Mesendoderm (in vitro differentiated cells): ENCODE data around the gene OLIG1.

Experiments used
- DNase-seq: peaks from one replicate; pipeline ENCODE4 v3.0.0; 2013
- H2AK5ac ChIP-seq: 2 replicates; pipeline ENCODE4 v1.6.1; 2013; ENCODE audit warnings: low read length, inconsistent platforms
- H2BK120ac ChIP-seq: 2 replicates; pipeline ENCODE4 v1.6.1; 2013; ENCODE audit warnings: low read depth, mild to moderate bottlenecking, low read length, moderate library complexity, mixed read lengths
- H2BK15ac ChIP-seq: replicated peaks from 2 replicates; pipeline ENCODE4 v1.6.1; 2013; ENCODE audit warnings: low read depth, mild to moderate bottlenecking, moderate library complexity
- H2BK5ac ChIP-seq: 2 replicates; pipeline ENCODE4 v1.6.1; 2013; ENCODE audit warnings: low read length, inconsistent platforms
- H3K18ac ChIP-seq: 2 replicates; pipeline ENCODE4 v1.6.1; 2013; ENCODE audit warnings: mild to moderate bottlenecking, low read length, mixed read lengths
- H3K23ac ChIP-seq: one replicate; pipeline ENCODE4 v1.6.1; 2013; ENCODE audit warnings: low read length
- H3K27ac ChIP-seq: 2 replicates; pipeline ENCODE4 v1.5.1; 2013; ENCODE audit warnings: low read depth, mild to moderate bottlenecking, inconsistent platforms, low read length, moderate library complexity
- H3K27me3 ChIP-seq: 2 replicates; pipeline ENCODE4 v1.6.1; 2013; ENCODE audit warnings: low read length, control low read depth, mild to moderate bottlenecking, inconsistent platforms; ENCODE audit not compliant: insufficient read depth, poor library complexity
- H3K36me3 ChIP-seq: 2 replicates; pipeline ENCODE4 v1.6.1; 2013; ENCODE audit warnings: low read length, inconsistent platforms; ENCODE audit not compliant: control insufficient read depth, insufficient read depth
- H3K4ac ChIP-seq: one replicate; pipeline ENCODE4 v1.6.1; 2013; ENCODE audit warnings: low read depth, mild to moderate bottlenecking, low read length, moderate library complexity
- H3K4me1 ChIP-seq: 2 replicates; pipeline ENCODE4 v1.6.1; 2013; ENCODE audit warnings: low read depth, low read length, inconsistent platforms; ENCODE audit not compliant: control insufficient read depth
- H3K4me2 ChIP-seq: 2 replicates; pipeline ENCODE4 v1.6.1; 2013; ENCODE audit warnings: low read length
- H3K4me3 ChIP-seq: 2 replicates; pipeline ENCODE4 v1.5.1; 2013; ENCODE audit warnings: mild to moderate bottlenecking, low read length
- H3K56ac ChIP-seq: one replicate; pipeline ENCODE4 v1.6.1; 2013; ENCODE audit warnings: low read length
- H3K79me1 ChIP-seq: 2 replicates; pipeline ENCODE4 v1.6.1; 2013; ENCODE audit warnings: low read length, inconsistent platforms
- H3K79me2 ChIP-seq: 2 replicates; pipeline ENCODE4 v1.6.1; 2013; ENCODE audit warnings: mild to moderate bottlenecking, low read length; ENCODE audit not compliant: control insufficient read depth, insufficient read depth
- H3K9ac ChIP-seq: 2 replicates; pipeline ENCODE4 v1.6.1; 2013; ENCODE audit warnings: low read length, inconsistent platforms
- H4K5ac ChIP-seq: one replicate; pipeline ENCODE4 v1.6.1; 2013; ENCODE audit warnings: low read length
- H4K8ac ChIP-seq: one replicate; pipeline ENCODE4 v1.6.1; 2013; ENCODE audit warnings: low read depth, mild to moderate bottlenecking, control low read depth, low read length, moderate library complexity
- WGBS: extraction: QIAGEN DNeasy Blood & Tissue Kit; methylation state at CpG from one replicate; pipeline ENCODE4 v1.1.7; 2013; ENCODE audit warnings: low lambda C conversion rate, missing lambda C conversion rate; ENCODE audit not compliant: insufficient coverage; ENCODE audit errors: extremely low coverage; 5-methylcytosine and 5-hydroxymethylcytosine counted together

Gene OLIG1

DNA sequence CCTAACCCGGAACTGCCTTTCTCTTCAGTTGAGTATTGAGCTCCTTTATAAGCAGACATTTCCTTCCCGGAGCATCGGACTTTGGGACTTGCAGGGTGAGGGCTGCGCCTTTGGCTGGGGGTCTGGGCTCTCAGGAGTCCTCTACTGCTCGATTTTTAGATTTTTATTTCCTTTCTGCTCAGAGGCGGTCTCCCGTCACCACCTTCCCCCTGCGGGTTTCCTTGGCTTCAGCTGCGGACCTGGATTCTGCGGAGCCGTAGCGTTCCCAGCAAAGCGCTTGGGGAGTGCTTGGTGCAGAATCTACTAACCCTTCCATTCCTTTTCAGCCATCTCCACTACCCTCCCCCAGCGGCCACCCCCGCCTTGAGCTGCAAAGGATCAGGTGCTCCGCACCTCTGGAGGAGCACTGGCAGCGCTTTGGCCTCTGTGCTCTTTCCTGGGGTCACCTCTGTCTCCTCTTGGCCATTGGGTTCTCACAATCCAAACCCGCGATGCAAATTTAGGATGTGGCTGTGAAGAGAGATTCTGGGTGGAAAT, 40.5 kb upstream of the OLIG1 start:
- Histone ChIP-seq H3K56ac (no peak overlapping the region), H3K36me3 (no peaks in the 10 kb centered on the region), H3K4me1 (no peaks in the 10 kb centered on the region), H3K79me2 (no peaks in the 10 kb centered on the region), H3K27me3 (peaks cover 86% of the 10 kb centered on the region), H4K5ac (no peak overlapping the region), H4K8ac (no peak overlapping the region), H3K4me3 (no peak overlapping the region), H3K23ac (no peak overlapping the region), H3K4me2 (no peak overlapping the region), H2BK15ac (no peak overlapping the region), H3K18ac (no peak overlapping the region), H2BK120ac (no peak overlapping the region), H3K9ac (no peak overlapping the region), H2AK5ac (no peak overlapping the region), H3K27ac (no peak overlapping the region), H3K4ac (no peak overlapping the region), H3K79me1 (no peaks in the 10 kb centered on the region), H2BK5ac (no peak overlapping the region)
- WGBS: no CpG with 5 or more reads among the region's 19 CpGs
- DNase-seq: no peak

DNA sequence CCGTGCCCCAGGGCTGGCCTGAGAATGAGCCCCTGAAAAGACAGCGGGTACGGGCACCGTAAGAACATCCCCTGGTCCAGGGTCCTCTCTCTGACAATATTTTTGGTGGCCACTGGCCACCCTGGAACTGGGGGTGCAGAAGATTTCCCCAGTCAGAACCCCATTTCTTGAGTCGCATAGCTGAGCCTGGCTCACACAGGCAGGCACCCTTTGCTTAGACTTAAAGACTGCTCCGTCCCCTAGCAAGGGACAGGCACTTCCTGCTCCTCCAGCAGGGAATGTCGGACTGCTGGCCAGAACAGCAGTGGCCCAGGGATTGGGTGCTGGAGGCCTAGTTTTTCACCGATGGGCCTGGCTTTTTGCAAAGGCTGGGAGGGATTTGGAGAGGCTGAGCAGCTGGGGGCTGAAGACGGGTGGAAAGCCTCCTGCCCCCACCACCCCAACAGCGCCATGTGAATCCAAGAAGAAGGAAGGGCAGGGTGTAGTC, 39.9 kb upstream of the OLIG1 start:
- Histone ChIP-seq H3K18ac (no peak overlapping the region), H2BK5ac (no peak overlapping the region), H2BK15ac (no peak overlapping the region), H3K79me1 (no peaks in the 10 kb centered on the region), H2AK5ac (no peak overlapping the region), H4K8ac (no peak overlapping the region), H3K36me3 (no peaks in the 10 kb centered on the region), H3K9ac (no peak overlapping the region), H3K23ac (no peak overlapping the region), H3K27ac (no peak overlapping the region), H3K4me1 (no peaks in the 10 kb centered on the region), H3K4me2 (no peak overlapping the region), H3K27me3 (peaks cover 86% of the 10 kb centered on the region), H2BK120ac (no peak overlapping the region), H3K79me2 (no peaks in the 10 kb centered on the region), H3K56ac (no peak overlapping the region), H4K5ac (no peak overlapping the region), H3K4ac (no peak overlapping the region), H3K4me3 (no peak overlapping the region)
- no peak for DNase-seq
- WGBS: no CpG with 5 or more reads among the region's 10 CpGs

DNA sequence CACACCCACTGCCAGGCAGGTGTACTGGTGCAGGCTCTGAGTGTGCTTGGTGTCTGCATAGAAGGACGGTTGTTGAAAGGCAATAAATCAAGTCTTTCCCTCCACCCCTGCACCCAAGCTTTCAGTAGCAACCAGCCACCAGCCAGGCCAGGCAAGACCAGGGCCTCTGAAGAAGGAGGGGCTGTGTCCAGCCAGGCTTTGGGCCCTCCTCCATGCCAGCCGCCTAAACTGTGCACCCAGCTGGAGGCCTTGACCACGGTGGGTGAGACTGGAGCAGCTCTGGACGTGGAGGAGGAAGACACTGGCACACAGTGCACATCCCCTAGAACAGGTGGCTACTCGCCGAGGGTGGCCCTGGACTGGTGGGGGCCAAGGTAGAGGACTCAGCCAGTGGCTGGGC, 39.3 kb upstream of the OLIG1 start:
- no peaks in the 10 kb centered on the region for H3K79me1 ChIP-seq
- no peak overlapping the region for H3K18ac ChIP-seq
- H3K4me2 ChIP-seq: no peak overlapping the region
- no peaks in the 10 kb centered on the region for H3K4me1 ChIP-seq
- H3K4ac ChIP-seq: no peak overlapping the region
- no peak overlapping the region for H3K9ac ChIP-seq
- H2AK5ac ChIP-seq: no peak overlapping the region
- H3K27ac ChIP-seq: no peak overlapping the region
- H3K27me3 ChIP-seq: peaks cover 86% of the 10 kb centered on the region
- H2BK5ac ChIP-seq: no peak overlapping the region
- no peak for DNase-seq
- H2BK120ac ChIP-seq: no peak overlapping the region
- no peak overlapping the region for H3K4me3 ChIP-seq
- no peaks in the 10 kb centered on the region for H3K36me3 ChIP-seq
- no peak overlapping the region for H3K23ac ChIP-seq
- H4K8ac ChIP-seq: no peak overlapping the region
- no peak overlapping the region for H3K56ac ChIP-seq
- H3K79me2 ChIP-seq: no peaks in the 10 kb centered on the region
- H4K5ac ChIP-seq: no peak overlapping the region
- H2BK15ac ChIP-seq: no peak overlapping the region
- WGBS: no CpG with 5 or more reads among the region's 6 CpGs

DNA sequence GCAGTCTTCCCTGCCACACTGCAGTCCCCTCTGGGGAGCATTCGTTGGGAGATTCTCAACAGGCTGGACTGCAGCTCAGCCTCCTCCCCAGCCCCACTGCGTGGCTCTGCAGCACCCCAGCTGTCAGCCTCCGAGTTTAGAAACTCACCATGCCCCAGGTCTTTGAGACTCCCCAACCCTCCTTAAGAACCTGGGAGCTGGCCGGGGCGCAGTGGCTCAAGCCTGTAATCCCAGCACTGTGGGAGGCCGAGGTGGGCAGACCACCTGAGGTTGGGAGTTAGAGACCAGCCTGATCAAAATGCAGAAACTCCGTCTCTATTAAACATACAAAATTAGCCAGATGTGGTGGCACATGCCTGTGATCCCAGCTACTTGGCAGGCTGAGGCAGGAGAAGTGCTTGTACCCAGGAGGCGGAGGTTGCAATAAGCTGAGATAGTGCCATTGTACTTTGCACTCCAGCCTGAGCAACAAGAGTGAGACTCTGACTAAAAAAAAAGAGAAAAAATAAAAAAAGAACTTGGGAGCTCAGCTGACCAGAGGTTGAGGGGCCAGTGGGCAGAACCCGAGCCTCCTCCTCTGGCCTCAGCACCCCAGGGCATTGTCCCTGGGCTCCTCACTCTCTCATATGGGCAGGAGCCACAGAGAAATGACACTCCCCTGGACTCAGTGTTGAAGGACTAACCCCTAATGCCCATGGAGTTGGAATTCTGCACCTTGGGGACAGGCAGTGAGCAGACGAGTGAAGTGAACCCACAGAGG, 38.6 kb upstream of the OLIG1 start:
- H2BK15ac ChIP-seq: no peak overlapping the region

DNA sequence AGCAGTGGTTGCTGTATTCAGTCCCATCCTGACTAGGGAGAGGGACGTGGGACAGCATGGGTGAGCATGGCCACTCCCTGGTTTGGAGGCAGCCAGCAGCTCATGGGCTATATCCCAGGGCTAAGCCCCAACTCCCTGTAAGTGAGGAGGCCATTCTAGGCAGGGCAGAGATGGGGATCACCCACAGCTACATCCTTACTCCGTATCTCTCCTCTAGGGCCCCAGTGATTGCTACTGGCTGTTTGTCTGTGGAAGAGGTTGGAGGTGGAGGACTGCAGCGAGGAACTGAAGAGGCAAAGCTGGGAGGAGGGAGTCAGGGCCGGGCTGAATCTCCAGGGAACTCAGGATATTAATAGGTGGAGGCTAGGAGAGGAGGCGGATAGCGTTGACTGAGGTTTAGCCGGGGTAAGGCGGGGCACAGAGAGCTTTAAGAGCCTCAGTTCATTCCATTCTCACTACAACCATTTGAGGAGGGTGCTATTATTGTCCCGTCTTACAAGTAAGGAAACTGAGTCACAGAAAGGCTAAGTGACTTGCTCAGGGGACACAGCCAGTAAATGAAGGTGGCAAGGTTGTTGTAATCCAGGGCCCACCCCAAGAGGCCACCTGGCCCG, 37.4 kb upstream of the OLIG1 start:
- Histone ChIP-seq H3K4ac (no peak overlapping the region), H3K9ac (no peak overlapping the region), H3K18ac (no peak overlapping the region), H2BK15ac (no peak overlapping the region), H4K5ac (no peak overlapping the region), H3K4me1 (no peaks in the 10 kb centered on the region), H3K36me3 (no peaks in the 10 kb centered on the region), H3K79me2 (no peaks in the 10 kb centered on the region), H3K27me3 (peaks cover 72% of the 10 kb centered on the region), H2AK5ac (no peak overlapping the region), H3K27ac (no peak overlapping the region), H3K4me3 (no peak overlapping the region), H3K23ac (no peak overlapping the region), H2BK5ac (no peak overlapping the region), H3K56ac (no peak overlapping the region), H2BK120ac (no peak overlapping the region), H3K79me1 (no peaks in the 10 kb centered on the region), H4K8ac (no peak overlapping the region), H3K4me2 (no peak overlapping the region)
- no CpG with 5 or more reads among the region's 10 CpGs for whole genome bisulfite sequencing
- no peak for DNase-seq

More for the DNA sequence above, 38.6 kb upstream of the OLIG1 start:
- no peak overlapping the region for H4K5ac ChIP-seq
- no peak overlapping the region for H3K56ac ChIP-seq
- H3K27ac ChIP-seq: no peak overlapping the region
- H4K8ac ChIP-seq: no peak overlapping the region
- WGBS: no CpG with 5 or more reads among the region's 10 CpGs
- H3K4me1 ChIP-seq: no peaks in the 10 kb centered on the region
- no peak overlapping the region for H3K23ac ChIP-seq
- no peak overlapping the region for H3K9ac ChIP-seq
- no peaks in the 10 kb centered on the region for H3K79me1 ChIP-seq
- H2AK5ac ChIP-seq: no peak overlapping the region
- H3K36me3 ChIP-seq: no peaks in the 10 kb centered on the region
- H3K27me3 ChIP-seq: peaks cover 82% of the 10 kb centered on the region
- H3K79me2 ChIP-seq: no peaks in the 10 kb centered on the region
- no peak for DNase-seq
- H2BK120ac ChIP-seq: no peak overlapping the region
- H3K4me3 ChIP-seq: no peak overlapping the region
- no peak overlapping the region for H2BK5ac ChIP-seq
- no peak overlapping the region for H3K4ac ChIP-seq
- H3K4me2 ChIP-seq: no peak overlapping the region
- no peak overlapping the region for H3K18ac ChIP-seq
